ENCODE results near the gene OTOS.

OTOS gene

GRCh38 chr2:240183006-240183874 is 42.8 kb upstream of the OTOS start:
- no peak for TF ChIP-seq BHLHE40 (IDR thresholded peaks at IDR 0.05; ENCODE audit: borderline replicate concordance)
- no peak for TF ChIP-seq NFRKB (IDR thresholded peaks at IDR 0.05)
- TF ChIP-seq SUZ12 (IDR thresholded peaks at IDR 0.05), result no peak
- TF ChIP-seq SP1 (IDR thresholded peaks at IDR 0.05), result no peak
- no peak for TF ChIP-seq FOXM1 (IDR thresholded peaks at IDR 0.05; ENCODE audit: borderline replicate concordance)
- TF ChIP-seq ARNT (IDR thresholded peaks at IDR 0.05), result no peak
- no peak for DNase-seq (ENCODE audit: extremely low spot score)
- ChIA-PET CTCF (no interaction called here), POLR2A (no interaction called here)

- CTCF ChIA-PET, result no interaction called here
- TF ChIP-seq LEF1 (IDR thresholded peaks at IDR 0.05; ENCODE audit: borderline replicate concordance) (no peak), FOXA1 (IDR thresholded peaks at IDR 0.05) (no peak), CTBP1 (IDR thresholded peaks at IDR 0.05; ENCODE audit: borderline replicate concordance) (no peak), ARNT (IDR thresholded peaks at IDR 0.05) (no peak), ZNF384 (IDR thresholded peaks at IDR 0.05) (no peak), FOXK2 (IDR thresholded peaks at IDR 0.05) (no peak), SUZ12 (IDR thresholded peaks at IDR 0.05) (no peak), SP1 (IDR thresholded peaks at IDR 0.05) (no peak), BHLHE40 (IDR thresholded peaks at IDR 0.05; ENCODE audit: borderline replicate concordance) (no peak), L3MBTL2 (conservative IDR thresholded peaks at IDR 0.05) (no peak), ELF4 (IDR thresholded peaks at IDR 0.05) (no peak), NFRKB (IDR thresholded peaks at IDR 0.05) (no peak), HDGF (IDR thresholded peaks at IDR 0.05; ENCODE audit: borderline replicate concordance) (no peak)
- POLR2A ChIA-PET, result no interaction called here
- DNase-seq (ENCODE audit: extremely low spot score), result no peak
These were observed 42.0 kb upstream of the OTOS start for GRCh38 chr2:240182476-240182875.

GRCh38 chr2:240182001-240182400 is 41.5 kb upstream of the OTOS start:
- no peak for TF ChIP-seq TARDBP (IDR thresholded peaks at IDR 0.05)
- TF ChIP-seq FOXA1 (IDR thresholded peaks at IDR 0.05), result no peak
- TF ChIP-seq HDGF (IDR thresholded peaks at IDR 0.05; ENCODE audit: borderline replicate concordance), result no peak
- TF ChIP-seq ELF4 (IDR thresholded peaks at IDR 0.05), result no peak
- no peak for TF ChIP-seq L3MBTL2 (conservative IDR thresholded peaks at IDR 0.05)
- no peak for TF ChIP-seq FOXK2 (IDR thresholded peaks at IDR 0.05)
- TF ChIP-seq SUZ12 (IDR thresholded peaks at IDR 0.05), result no peak
- ChIA-PET CTCF (no interaction called here), POLR2A (no interaction called here)
- DNase-seq (ENCODE audit: extremely low spot score), result no peak

GRCh38 chr2:240179941-240180666 is 39.6 kb upstream of the OTOS start:
- ChIA-PET POLR2A (no interaction called here), CTCF (no interaction called here)
- DNase-seq (ENCODE audit: extremely low spot score), result no peak
- TF ChIP-seq ZNF384 (IDR thresholded peaks at IDR 0.05) (no peak), BHLHE40 (IDR thresholded peaks at IDR 0.05; ENCODE audit: borderline replicate concordance) (no peak), FOXK2 (IDR thresholded peaks at IDR 0.05) (no peak), SUZ12 (IDR thresholded peaks at IDR 0.05) (no peak), FOXM1 (IDR thresholded peaks at IDR 0.05; ENCODE audit: borderline replicate concordance) (no peak), FOXA1 (IDR thresholded peaks at IDR 0.05) (no peak), ARNT (IDR thresholded peaks at IDR 0.05) (no peak), PKNOX1 (IDR thresholded peaks at IDR 0.05) (no peak), TARDBP (IDR thresholded peaks at IDR 0.05) (no peak), SP1 (IDR thresholded peaks at IDR 0.05) (no peak)

GRCh38 chr2:240179186-240179815 is 38.8 kb upstream of the OTOS start:
- CTCF ChIA-PET, result no interaction called here

More at GRCh38 chr2:240179186-240179815, 38.8 kb upstream of the OTOS start:
- POLR2A ChIA-PET, result no interaction called here
- TF ChIP-seq BHLHE40 (IDR thresholded peaks at IDR 0.05; ENCODE audit: borderline replicate concordance), result no peak
- TF ChIP-seq ELF4 (IDR thresholded peaks at IDR 0.05), result no peak
- no peak for TF ChIP-seq FOXK2 (IDR thresholded peaks at IDR 0.05)
- TF ChIP-seq PKNOX1 (IDR thresholded peaks at IDR 0.05), result no peak
- TF ChIP-seq CTBP1 (IDR thresholded peaks at IDR 0.05; ENCODE audit: borderline replicate concordance), result no peak
- no peak for TF ChIP-seq TARDBP (IDR thresholded peaks at IDR 0.05)
- TF ChIP-seq SP1 (IDR thresholded peaks at IDR 0.05), result no peak
- TF ChIP-seq ARNT (IDR thresholded peaks at IDR 0.05), result no peak
- TF ChIP-seq SUZ12 (IDR thresholded peaks at IDR 0.05), result no peak
- no peak for TF ChIP-seq LEF1 (IDR thresholded peaks at IDR 0.05; ENCODE audit: borderline replicate concordance)
- TF ChIP-seq FOXM1 (IDR thresholded peaks at IDR 0.05; ENCODE audit: borderline replicate concordance), result no peak
- no peak for TF ChIP-seq L3MBTL2 (conservative IDR thresholded peaks at IDR 0.05)
- no peak for TF ChIP-seq ZNF384 (IDR thresholded peaks at IDR 0.05)
- DNase-seq (ENCODE audit: extremely low spot score), result no peak

Measured in HEK293T (cell line).